Type B pancreatic cell (in vitro differentiated cells): ENCODE results near the gene LIN28A. TPM values are rescaled to one million over a fixed set of nuclear protein-coding genes. Genes with fewer than 3 reads are reported as not detected.
A peak's percentile ranks its signal among the peaks of the same experiment; 100 is the strongest.

Experiments used
- DNase-seq: peaks from one replicate; pipeline ENCODE4 v3.0.0; 2021; ENCODE audit warnings: mixed read lengths; ENCODE audit not compliant: unreplicated experiment; ENCODE audit errors: extremely low spot score
- H3K27ac Mint-ChIP-seq: 2 replicates; pipeline ENCODE4 v1.8.0; 2021; ENCODE audit warnings: mild to moderate bottlenecking, mixed read lengths
- H3K27me3 Mint-ChIP-seq: 2 replicates; pipeline ENCODE4 v1.8.0; 2021; ENCODE audit warnings: mixed read lengths
- H3K36me3 Mint-ChIP-seq: 2 replicates; pipeline ENCODE4 v1.8.0; 2021; ENCODE audit warnings: mixed read lengths
- H3K4me1 Mint-ChIP-seq: one replicate; pipeline ENCODE4 v1.8.0; 2021; ENCODE audit warnings: mixed read lengths; ENCODE audit not compliant: unreplicated experiment
- H3K4me3 Mint-ChIP-seq: 2 replicates; pipeline ENCODE4 v1.8.0; 2021; ENCODE audit warnings: mild to moderate bottlenecking, mixed read lengths
- H3K9me3 Mint-ChIP-seq: 2 replicates; pipeline ENCODE4 v1.8.0; 2021; ENCODE audit warnings: mixed read lengths
- total RNA-seq: library from RNA; stranded (reverse); gene quantifications from 2 replicates; pipeline ENCODE4 v1.2.1, GENCODE V29; 2021; ENCODE audit warnings: low replicate concordance
- TF ChIP-seq, protein P1 (sequence below): fragments of 200-600 bp; sonication (generic); conservative IDR thresholded peaks from 2 replicates; pipeline ENCODE4 v1.5.0; 2021; ENCODE audit warnings: antibody characterized with exemption, mild to moderate bottlenecking

Gene LIN28A
- total RNA-seq, 1 donor from 2014 or later: 26.2 TPM

GRCh38 chr1:26468911-26469310, 58.3 kb downstream of the LIN28A start:
- Mint-ChIP-seq H3K4me1 (peaks cover 36% of the 10 kb centered on the region), H3K27me3 (no peaks in the 10 kb centered on the region), H3K27ac (no peak overlapping the region), H3K4me3 (no peak overlapping the region), H3K9me3 (no peaks in the 10 kb centered on the region), H3K36me3 (peaks cover 32% of the 10 kb centered on the region)
- no peak for DNase-seq
- TF ChIP-seq, protein P1, sequence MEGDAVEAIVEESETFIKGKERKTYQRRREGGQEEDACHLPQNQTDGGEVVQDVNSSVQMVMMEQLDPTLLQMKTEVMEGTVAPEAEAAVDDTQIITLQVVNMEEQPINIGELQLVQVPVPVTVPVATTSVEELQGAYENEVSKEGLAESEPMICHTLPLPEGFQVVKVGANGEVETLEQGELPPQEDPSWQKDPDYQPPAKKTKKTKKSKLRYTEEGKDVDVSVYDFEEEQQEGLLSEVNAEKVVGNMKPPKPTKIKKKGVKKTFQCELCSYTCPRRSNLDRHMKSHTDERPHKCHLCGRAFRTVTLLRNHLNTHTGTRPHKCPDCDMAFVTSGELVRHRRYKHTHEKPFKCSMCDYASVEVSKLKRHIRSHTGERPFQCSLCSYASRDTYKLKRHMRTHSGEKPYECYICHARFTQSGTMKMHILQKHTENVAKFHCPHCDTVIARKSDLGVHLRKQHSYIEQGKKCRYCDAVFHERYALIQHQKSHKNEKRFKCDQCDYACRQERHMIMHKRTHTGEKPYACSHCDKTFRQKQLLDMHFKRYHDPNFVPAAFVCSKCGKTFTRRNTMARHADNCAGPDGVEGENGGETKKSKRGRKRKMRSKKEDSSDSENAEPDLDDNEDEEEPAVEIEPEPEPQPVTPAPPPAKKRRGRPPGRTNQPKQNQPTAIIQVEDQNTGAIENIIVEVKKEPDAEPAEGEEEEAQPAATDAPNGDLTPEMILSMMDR: no peak

DNA sequence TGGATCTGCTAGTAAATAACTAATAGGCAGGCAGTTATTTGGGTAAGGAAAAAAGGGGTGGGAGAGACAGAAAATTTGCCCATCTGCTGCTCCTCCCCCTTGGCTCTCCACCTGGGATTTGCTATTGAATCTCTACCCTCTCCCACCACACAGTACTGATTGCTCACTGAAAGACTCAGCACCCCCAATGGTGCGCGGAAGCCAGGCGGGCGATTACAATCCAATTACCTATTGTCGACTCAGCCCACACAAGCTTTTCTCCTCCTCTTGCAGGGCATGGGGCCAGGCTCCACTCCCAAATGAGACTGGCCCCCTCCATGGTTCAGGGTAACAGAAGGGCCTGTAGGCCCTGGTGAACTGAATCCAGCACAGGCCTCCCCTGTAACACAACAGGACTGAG, 58.9 kb downstream of the LIN28A start:
- TF ChIP-seq, protein P1: no peak
- no peak for DNase-seq
- H3K27ac Mint-ChIP-seq: no peak overlapping the region
- no peaks in the 10 kb centered on the region for H3K27me3 Mint-ChIP-seq
- H3K36me3 Mint-ChIP-seq: peaks cover 38% of the 10 kb centered on the region
- H3K9me3 Mint-ChIP-seq: no peaks in the 10 kb centered on the region
- H3K4me1 Mint-ChIP-seq: peaks cover 42% of the 10 kb centered on the region
- peak overlapping the region; percentile 31 for H3K4me3 Mint-ChIP-seq

GRCh38 chr1:26470878-26471497, 60.4 kb downstream of the LIN28A start:
- H3K4me3 Mint-ChIP-seq: peak overlapping the region; percentile 94
- no peaks in the 10 kb centered on the region for H3K27me3 Mint-ChIP-seq
- H3K9me3 Mint-ChIP-seq: no peaks in the 10 kb centered on the region
- peaks cover 30% of the 10 kb centered on the region for H3K36me3 Mint-ChIP-seq
- H3K27ac Mint-ChIP-seq: peak overlapping the region; percentile 95
- peaks cover 46% of the 10 kb centered on the region for H3K4me1 Mint-ChIP-seq
- no peak for DNase-seq
- TF ChIP-seq, protein P1: no peak

DNA sequence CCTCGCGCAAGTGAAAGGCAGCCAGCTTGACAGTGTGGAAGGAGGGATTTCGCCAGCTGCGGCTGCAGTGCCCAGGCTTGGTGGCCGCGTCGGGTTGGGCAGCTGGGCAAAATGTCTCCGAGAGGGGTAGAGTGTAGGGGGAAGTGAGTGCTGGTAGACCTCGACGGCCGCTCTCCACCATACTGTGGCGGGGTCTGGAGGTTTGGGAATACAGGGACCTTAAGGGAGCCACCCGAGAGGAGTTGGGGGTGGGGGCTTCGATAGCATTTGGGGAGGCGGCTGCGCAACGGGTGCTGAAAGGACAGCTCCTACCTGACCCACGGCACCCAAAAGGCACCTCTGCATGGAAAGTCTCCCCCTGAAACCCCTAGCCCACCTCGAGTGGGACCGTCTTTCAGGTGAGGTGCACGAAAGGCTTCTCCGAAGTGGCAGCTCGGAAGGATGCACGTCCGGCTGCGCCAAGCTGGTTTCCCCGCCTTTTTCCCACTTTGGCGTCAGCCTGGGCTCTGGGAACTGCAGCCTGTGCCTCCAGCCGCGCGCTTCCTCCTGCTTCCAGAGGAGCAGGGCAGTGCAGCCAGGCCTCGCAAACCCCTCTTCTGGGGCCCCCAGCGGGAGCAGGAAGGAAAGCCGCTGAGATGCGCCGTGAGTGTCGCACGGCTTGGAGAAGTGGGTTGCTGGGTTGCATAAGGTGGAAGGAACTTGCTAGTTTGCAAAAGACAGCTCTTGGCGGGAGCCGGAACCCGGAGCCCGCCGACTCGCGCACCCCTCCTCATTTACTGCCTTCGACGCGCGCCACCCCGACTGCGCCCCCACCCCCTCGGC, 61.1 kb downstream of the LIN28A start:
- peak; percentile 86 for DNase-seq
- peak overlapping the region; percentile 95 for H3K27ac Mint-ChIP-seq
- peaks cover 46% of the 10 kb centered on the region for H3K4me1 Mint-ChIP-seq
- H3K27me3 Mint-ChIP-seq: no peaks in the 10 kb centered on the region
- TF ChIP-seq, protein P1: peak; percentile 16
- peaks cover 35% of the 10 kb centered on the region for H3K36me3 Mint-ChIP-seq
- no peaks in the 10 kb centered on the region for H3K9me3 Mint-ChIP-seq
- peak overlapping the region; percentile 94 for H3K4me3 Mint-ChIP-seq

- Mint-ChIP-seq H3K27me3 (no peaks in the 10 kb centered on the region), H3K4me1 (peaks cover 46% of the 10 kb centered on the region), H3K36me3 (peaks cover 33% of the 10 kb centered on the region)
Measured at GRCh38 chr1:26472320-26472900, 61.8 kb downstream of the LIN28A start, which contains the start of gene HMGN2. TSS of gene HMGN2 (plus strand) at chr1:26472440. CDS start at chr1:26472613, 173 bp downstream.

More at GRCh38 chr1:26472320-26472900, 61.8 kb downstream of the LIN28A start, which contains the start of gene HMGN2:
- DNase-seq: peak; percentile 92
- peak within 1 kb of the TSS; percentile 94 for H3K4me3 Mint-ChIP-seq
- peak within 1 kb of the TSS; percentile 95 for H3K27ac Mint-ChIP-seq
- TF ChIP-seq, protein P1: no peak
- H3K9me3 Mint-ChIP-seq: no peaks in the 10 kb centered on the region
